ENCODE data around the gene AMZ2. TPM values are rescaled to one million over a fixed set of nuclear protein-coding genes. Genes with fewer than 3 reads are reported as not detected.

The AMZ2 gene
- total RNA-seq, 1 experiment from 2014 or later, result 59.6 TPM

DNA sequence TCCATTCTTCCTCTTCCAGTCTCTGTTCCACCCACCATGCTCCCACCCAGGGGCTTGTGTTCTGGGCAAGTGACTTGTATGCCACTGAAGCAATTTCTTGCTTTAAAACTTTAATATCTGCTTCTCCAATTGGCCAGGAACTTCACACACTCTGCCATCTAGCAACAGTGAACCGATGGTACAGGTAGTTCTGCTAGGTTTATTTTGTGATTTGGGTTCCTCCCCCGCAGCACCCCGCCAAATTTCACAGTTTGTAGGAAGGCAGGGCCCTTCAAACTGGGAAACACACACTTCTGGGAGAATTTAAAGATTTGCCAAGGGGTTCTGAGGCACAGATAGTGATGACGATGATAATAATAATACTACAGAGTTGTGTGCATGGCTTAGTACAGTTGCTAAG is 46.8 kb downstream of the AMZ2 start:
- intact Hi-C loops (cut with micrococcal nuclease; ENCODE audit: unreplicated experiment) (no loop called here), in situ Hi-C loops (cut with HindIII; ENCODE audit: low pct_unique_long_range_greater_than_20kb, low sequenced_read_pairs) (no loop called here)
- peaks cover 4% of the 10 kb centered on the region for H3K27me3 ChIP-seq (ENCODE audit: control insufficient read depth, insufficient read depth, low read length)
- DNase-seq (ENCODE audit: low read depth, low spot score), result no peak
- H3K27ac ChIP-seq (ENCODE audit: low read length), result no peak overlapping the region
- H3K4me3 ChIP-seq (ENCODE audit: low read depth in 2 of 2, low read length in 2 of 2), result no peak overlapping the region
- POLR2A ChIA-PET, result no interaction called here
- no peak for ATAC-seq
- H3K36me3 ChIP-seq (ENCODE audit: control insufficient read depth, insufficient read depth, low read length), result no peaks in the 10 kb centered on the region
- BruUV-seq (replicated peaks), result no TSS peak
- 0 out of 2 replicates have a peak, but pooled peaks cover 2% of the 10 kb centered on the region for H3K4me1 ChIP-seq (ENCODE audit: control insufficient read depth, insufficient read depth, low read length)
- H3K9me3 ChIP-seq (ENCODE audit: control insufficient read depth, insufficient read depth, low read depth, low read length), result no peaks in the 10 kb centered on the region
- CTCF ChIA-PET, result no interaction called here
- TF ChIP-seq CTCF (IDR thresholded peaks at IDR 0.05) (no peak), REST (IDR thresholded peaks at IDR 0.05; ENCODE audit: insufficient read depth in 1 of 2, low read depth in 2 of 2, low read length in 1 of 2) (no peak), TCF7L2 (IDR thresholded peaks at IDR 0.05; ENCODE audit: low read depth, low read length) (no peak), POLR2AphosphoS5 (IDR thresholded peaks at IDR 0.05; ENCODE audit: low read depth, low read length) (no peak), SIN3A (IDR thresholded peaks at IDR 0.05; ENCODE audit: borderline replicate concordance, insufficient read depth, low read depth, low read length) (no peak)

GRCh38 chr17:68295086-68295485 is 47.2 kb downstream of the AMZ2 start:
- Histone ChIP-seq H3K27me3 (ENCODE audit: control insufficient read depth, insufficient read depth, low read length) (peaks cover 4% of the 10 kb centered on the region), H3K36me3 (ENCODE audit: control insufficient read depth, insufficient read depth, low read length) (no peaks in the 10 kb centered on the region), H3K4me3 (ENCODE audit: low read depth in 2 of 2, low read length in 2 of 2) (no peak overlapping the region), H3K27ac (ENCODE audit: low read length) (no peak overlapping the region), H3K9me3 (ENCODE audit: control insufficient read depth, insufficient read depth, low read depth, low read length) (no peaks in the 10 kb centered on the region), H3K4me1 (ENCODE audit: control insufficient read depth, insufficient read depth, low read length) (0 out of 2 replicates have a peak, but pooled peaks cover 1% of the 10 kb centered on the region)
- ChIA-PET CTCF (no interaction called here), POLR2A (no interaction called here)
- no peak for ATAC-seq
- BruUV-seq (replicated peaks), result no TSS peak
- intact Hi-C loops (cut with micrococcal nuclease; ENCODE audit: unreplicated experiment), result no loop called here
- DNase-seq (ENCODE audit: low read depth, low spot score), result no peak
- in situ Hi-C loops (cut with HindIII; ENCODE audit: low pct_unique_long_range_greater_than_20kb, low sequenced_read_pairs), result no loop called here
- TF ChIP-seq POLR2AphosphoS5 (IDR thresholded peaks at IDR 0.05; ENCODE audit: low read depth, low read length) (no peak), TCF7L2 (IDR thresholded peaks at IDR 0.05; ENCODE audit: low read depth, low read length) (no peak), CTCF (IDR thresholded peaks at IDR 0.05) (no peak), SIN3A (IDR thresholded peaks at IDR 0.05; ENCODE audit: borderline replicate concordance, insufficient read depth, low read depth, low read length) (no peak), REST (IDR thresholded peaks at IDR 0.05; ENCODE audit: insufficient read depth in 1 of 2, low read depth in 2 of 2, low read length in 1 of 2) (no peak)
